Parathyroid adenoma (tissue), 2 donors: Measurements from ENCODE around the gene TMEM176B.

Experiments
- H2AFZ ChIP-seq: fragments of 300-600 bp; sonication (generic); one replicate; pipeline ENCODE4 v1.7.0; 2017; ENCODE audit warnings: antibody characterized with exemption, mild to moderate bottlenecking
- H3K27ac ChIP-seq: fragments of 300-600 bp; sonication (generic); one replicate; pipeline ENCODE4 v1.7.0; 2017
- H3K27me3 ChIP-seq: fragments of 300-600 bp; sonication (generic); one replicate; pipeline ENCODE4 v1.7.0; 2017; ENCODE audit warnings: low read length; ENCODE audit not compliant: control insufficient read depth, insufficient read depth
- H3K36me3 ChIP-seq: fragments of 300-600 bp; sonication (generic); one replicate; pipeline ENCODE4 v1.7.0; 2017; ENCODE audit warnings: low read length; ENCODE audit not compliant: control insufficient read depth, insufficient read depth
- H3K4me1 ChIP-seq: fragments of 300-600 bp; sonication (generic); one replicate; pipeline ENCODE4 v1.7.0; 2017; ENCODE audit warnings: control low read depth
- H3K4me2 ChIP-seq: fragments of 300-600 bp; sonication (generic); one replicate; pipeline ENCODE4 v1.7.0; 2017; ENCODE audit warnings: low read length
- H3K4me3 ChIP-seq: fragments of 300-600 bp; sonication (generic); one replicate; pipeline ENCODE4 v1.7.0; 2017; ENCODE audit warnings: low read depth, low read length
- H3K79me2 ChIP-seq: fragments of 300-600 bp; sonication (generic); one replicate; pipeline ENCODE4 v1.7.0; 2017; ENCODE audit warnings: control low read depth
- H3K9ac ChIP-seq: fragments of 300-600 bp; sonication (generic); one replicate; pipeline ENCODE4 v1.7.0; 2017; ENCODE audit warnings: mild to moderate bottlenecking
- H3K9me3 ChIP-seq: fragments of 300-600 bp; sonication (generic); one replicate; pipeline ENCODE4 v1.7.0; 2017; ENCODE audit warnings: low read length; ENCODE audit not compliant: control insufficient read depth
- TF ChIP-seq, protein P1 (sequence below): fragments of 300-600 bp; sonication (generic); IDR thresholded peaks from one replicate; pipeline ENCODE4 v1.7.0; 2017; ENCODE audit warnings: antibody characterized with exemption, mild to moderate bottlenecking
- donor health status: primary hyperparathyroidism.

Gene TMEM176B

DNA sequence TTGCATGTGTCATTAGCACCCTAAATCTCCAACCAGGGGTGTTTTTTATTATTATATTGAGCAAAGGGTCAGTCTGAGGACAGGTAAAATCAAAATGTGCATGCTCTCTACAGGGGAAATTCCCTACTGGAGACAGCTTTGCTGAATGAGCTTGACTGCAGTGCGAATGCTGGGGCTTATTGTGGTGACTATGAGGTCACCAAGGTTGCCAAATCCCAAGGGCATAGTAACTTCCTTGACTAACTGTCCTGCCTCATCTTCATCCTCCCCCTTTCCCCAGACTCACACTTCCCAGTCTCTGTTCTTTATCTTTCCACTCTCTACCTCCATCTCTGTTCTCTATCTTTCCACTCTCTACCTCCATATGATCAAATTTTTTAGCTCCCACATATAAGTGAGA is 29.3 kb upstream of the TMEM176B start:
- H3K4me3 ChIP-seq = no peak overlapping the region
- H3K4me1 ChIP-seq = no peaks in the 10 kb centered on the region
- H3K9me3 ChIP-seq = no peaks in the 10 kb centered on the region
- H3K36me3 ChIP-seq = no peaks in the 10 kb centered on the region
- no peaks in the 10 kb centered on the region for H3K79me2 ChIP-seq
- H3K9ac ChIP-seq = no peak overlapping the region
- TF ChIP-seq, protein P1, sequence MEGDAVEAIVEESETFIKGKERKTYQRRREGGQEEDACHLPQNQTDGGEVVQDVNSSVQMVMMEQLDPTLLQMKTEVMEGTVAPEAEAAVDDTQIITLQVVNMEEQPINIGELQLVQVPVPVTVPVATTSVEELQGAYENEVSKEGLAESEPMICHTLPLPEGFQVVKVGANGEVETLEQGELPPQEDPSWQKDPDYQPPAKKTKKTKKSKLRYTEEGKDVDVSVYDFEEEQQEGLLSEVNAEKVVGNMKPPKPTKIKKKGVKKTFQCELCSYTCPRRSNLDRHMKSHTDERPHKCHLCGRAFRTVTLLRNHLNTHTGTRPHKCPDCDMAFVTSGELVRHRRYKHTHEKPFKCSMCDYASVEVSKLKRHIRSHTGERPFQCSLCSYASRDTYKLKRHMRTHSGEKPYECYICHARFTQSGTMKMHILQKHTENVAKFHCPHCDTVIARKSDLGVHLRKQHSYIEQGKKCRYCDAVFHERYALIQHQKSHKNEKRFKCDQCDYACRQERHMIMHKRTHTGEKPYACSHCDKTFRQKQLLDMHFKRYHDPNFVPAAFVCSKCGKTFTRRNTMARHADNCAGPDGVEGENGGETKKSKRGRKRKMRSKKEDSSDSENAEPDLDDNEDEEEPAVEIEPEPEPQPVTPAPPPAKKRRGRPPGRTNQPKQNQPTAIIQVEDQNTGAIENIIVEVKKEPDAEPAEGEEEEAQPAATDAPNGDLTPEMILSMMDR = no peak
- H3K27ac ChIP-seq = no peak overlapping the region
- H2AFZ ChIP-seq = no peak overlapping the region
- H3K4me2 ChIP-seq = no peak overlapping the region
- no peaks in the 10 kb centered on the region for H3K27me3 ChIP-seq

DNA sequence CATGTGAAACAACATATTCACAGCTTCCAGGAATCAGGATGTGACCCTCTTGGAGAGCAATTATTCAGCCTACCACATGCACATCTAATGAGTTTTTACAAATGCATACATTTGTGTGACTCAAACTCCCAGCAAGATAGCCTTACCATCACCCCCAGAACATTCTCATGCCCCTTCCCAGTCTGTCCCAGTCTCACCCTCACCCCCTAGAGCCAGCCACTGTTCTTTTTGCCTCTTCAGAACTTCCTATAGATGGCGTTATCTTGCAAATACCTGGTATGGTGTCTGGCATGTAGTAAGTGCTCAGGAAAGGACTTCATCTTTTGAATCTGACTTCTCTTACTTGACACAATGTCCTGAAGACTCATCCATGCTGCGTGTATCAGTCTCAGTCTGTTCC is 28.2 kb upstream of the TMEM176B start:
- no peaks in the 10 kb centered on the region for H3K9me3 ChIP-seq
- no peak overlapping the region for H3K4me3 ChIP-seq
- no peaks in the 10 kb centered on the region for H3K36me3 ChIP-seq
- no peak overlapping the region for H3K9ac ChIP-seq
- TF ChIP-seq, protein P1 = no peak
- no peaks in the 10 kb centered on the region for H3K4me1 ChIP-seq
- no peaks in the 10 kb centered on the region for H3K27me3 ChIP-seq
- no peaks in the 10 kb centered on the region for H3K79me2 ChIP-seq
- no peak overlapping the region for H3K27ac ChIP-seq
- H2AFZ ChIP-seq = no peak overlapping the region
- no peak overlapping the region for H3K4me2 ChIP-seq

DNA sequence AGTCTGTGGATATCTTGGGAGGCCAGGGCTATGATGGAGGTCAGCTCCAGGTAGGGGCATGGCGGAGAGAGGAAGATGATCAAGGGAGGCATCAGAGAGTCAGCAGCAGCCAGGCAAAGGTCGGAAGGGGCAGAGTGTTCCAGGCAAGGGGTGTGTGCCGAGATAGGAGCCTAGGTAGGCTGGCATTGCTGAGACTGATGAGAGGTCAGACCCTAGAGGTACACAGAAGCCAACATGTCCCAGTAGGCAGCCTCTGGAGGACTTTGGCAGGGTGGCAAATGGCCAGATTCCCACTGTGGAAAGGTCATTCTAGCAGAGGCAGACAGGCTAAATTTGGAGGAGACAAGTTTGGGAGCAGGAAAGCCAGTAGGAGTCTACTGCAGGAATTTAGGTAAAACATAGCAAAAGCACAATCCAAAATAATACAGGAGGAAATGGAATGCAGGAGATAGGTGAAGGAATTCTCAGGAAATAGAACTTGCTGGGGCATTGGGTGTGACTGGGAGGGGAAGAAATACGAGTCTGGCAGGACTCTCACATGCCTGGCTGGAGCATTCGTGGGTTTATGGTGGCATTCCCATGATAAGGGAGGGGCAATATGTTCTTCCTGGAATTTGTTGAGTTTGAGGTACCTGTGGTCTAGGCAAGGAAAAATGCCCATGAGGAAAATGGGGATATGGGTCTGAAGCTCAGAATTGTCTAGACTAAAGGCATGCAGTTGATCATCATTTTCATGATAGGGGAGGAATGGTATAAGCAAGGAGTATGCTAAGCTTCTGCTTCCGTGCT is 26.1 kb upstream of the TMEM176B start:
- Histone ChIP-seq H3K4me3 (no peak overlapping the region), H3K79me2 (no peaks in the 10 kb centered on the region), H3K9me3 (no peaks in the 10 kb centered on the region), H3K9ac (no peak overlapping the region), H3K27me3 (no peaks in the 10 kb centered on the region), H3K4me1 (no peaks in the 10 kb centered on the region), H3K4me2 (no peak overlapping the region), H3K36me3 (no peaks in the 10 kb centered on the region), H3K27ac (no peak overlapping the region), H2AFZ (no peak overlapping the region)
- TF ChIP-seq, protein P1 = no peak

DNA sequence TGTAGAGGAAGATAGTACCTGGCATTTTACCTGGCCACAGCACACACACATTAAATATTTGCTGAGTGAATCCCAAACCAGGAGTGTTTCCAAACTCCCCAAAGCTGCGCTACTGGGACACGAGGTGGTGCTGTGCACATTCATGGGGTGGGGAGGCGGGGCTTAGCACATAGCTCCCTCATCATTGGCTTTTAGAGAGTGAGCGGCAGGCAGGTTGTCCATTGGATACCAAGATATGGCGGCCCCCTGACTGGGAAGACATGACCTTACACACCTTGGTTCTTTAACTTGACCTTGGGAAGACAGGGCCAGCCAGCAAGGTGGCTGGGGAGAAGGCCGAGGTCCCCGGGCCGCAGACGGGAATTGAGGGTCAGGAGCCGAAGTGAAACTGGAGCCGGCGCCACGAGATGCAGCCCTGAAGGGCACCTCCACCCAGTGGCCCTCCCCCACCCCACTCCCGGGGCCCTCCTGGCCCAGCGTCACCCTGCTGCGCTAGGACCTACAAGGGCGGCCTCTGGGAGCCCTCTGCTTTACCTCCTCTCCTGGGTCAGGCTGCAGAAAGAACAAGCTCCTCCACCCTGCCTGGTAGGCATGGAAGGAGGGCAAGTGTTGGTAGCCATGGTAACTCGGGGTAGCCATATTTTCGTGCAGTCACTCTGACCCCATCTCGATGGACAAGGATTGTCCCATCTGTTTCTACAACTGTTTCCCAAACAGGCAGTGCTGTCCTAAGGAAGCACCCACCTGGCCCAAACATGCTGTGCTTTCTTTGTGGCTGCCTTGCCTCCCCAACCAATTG is 24.4 kb upstream of the TMEM176B start:
- Histone ChIP-seq H3K4me3 (no peak overlapping the region), H3K36me3 (no peaks in the 10 kb centered on the region), H3K27me3 (no peaks in the 10 kb centered on the region), H3K27ac (no peak overlapping the region), H3K9me3 (no peaks in the 10 kb centered on the region), H3K4me1 (no peaks in the 10 kb centered on the region), H3K9ac (no peak overlapping the region), H3K4me2 (no peak overlapping the region), H2AFZ (no peak overlapping the region), H3K79me2 (no peaks in the 10 kb centered on the region)
- TF ChIP-seq, protein P1 = no peak
